Activated CD4-positive, alpha-beta memory T cell treated with anti-CD3 and anti-CD28 coated beads for 36 hours (primary cell): Measurements from ENCODE around the gene FANCG. TPM values are rescaled to one million over a fixed set of nuclear protein-coding genes. Genes with fewer than 3 reads are reported as not detected.
A peak's percentile ranks its signal among the peaks of the same experiment; 100 is the strongest.

Source experiments
- CTCF ChIA-PET: fragments of 350-600 bp; sonication (Branson Sonifier 250); formaldehyde crosslinking; loops from one replicate; lab custom pipeline; 2021; ENCODE audit warnings: antibody characterized with exemption, inconsistent platforms; lab: Charles Lee
- POLR2A ChIA-PET: fragments of 350-600 bp; sonication (Branson Sonifier 250); formaldehyde crosslinking; loops from one replicate; lab custom pipeline; 2021; ENCODE audit warnings: antibody characterized with exemption; lab: Charles Lee
- DNase-seq: peaks from one replicate; pipeline ENCODE4 v3.0.0-alpha.2; 2020
- H3K27ac Mint-ChIP-seq: one replicate; pipeline ENCODE4 v1.8.0; 2021; ENCODE audit warnings: mixed read lengths
- H3K27me3 Mint-ChIP-seq: one replicate; pipeline ENCODE4 v1.8.0; 2021; ENCODE audit warnings: mixed read lengths
- H3K36me3 Mint-ChIP-seq: one replicate; pipeline ENCODE4 v1.8.0; 2021; ENCODE audit warnings: mixed read lengths
- H3K4me1 Mint-ChIP-seq: one replicate; pipeline ENCODE4 v1.8.0; 2021; ENCODE audit warnings: low read depth, mixed read lengths
- H3K4me3 Mint-ChIP-seq: one replicate; pipeline ENCODE4 v1.8.0; 2021; ENCODE audit warnings: mild to moderate bottlenecking, mixed read lengths
- H3K9me3 Mint-ChIP-seq: one replicate; pipeline ENCODE4 v1.8.0; 2021; ENCODE audit warnings: mixed read lengths
- intact Hi-C: fragments of 100-400 bp; cut with micrococcal nuclease; formaldehyde crosslinking; loops from one replicate; pipeline ENCODE4 v1.15.1; 2023
- total RNA-seq, 2 experiments: library from RNA; stranded (reverse); gene quantifications; one replicate each; pipeline ENCODE4 v1.2.3, GENCODE V29; 2021

The FANCG gene
- total RNA-seq, 2 experiments from 2014 or later, result 103 to 107 TPM

- POLR2A ChIA-PET, result interaction anchor here (0.7 kb wide), 1 partner anchor 411 kb away, joined by 4 read pairs; no protein-coding TSS in a partner anchor
- peaks cover 90% of the 10 kb centered on the region for H3K36me3 Mint-ChIP-seq
- no peak overlapping the region for H3K27ac Mint-ChIP-seq
These were observed 19.1 kb downstream of the FANCG start for GRCh38 chr9:35060548-35061207.

GRCh38 chr9:35059438-35059837 lies 20.3 kb downstream of the FANCG start:
- ChIA-PET CTCF (interaction anchor here (1.3 kb wide), 1 partner anchor 8 kb away, joined by 4 read pairs; no protein-coding TSS in a partner anchor), POLR2A (interaction anchor here (1.2 kb wide), 1 partner anchor 12 kb away, joined by 5 read pairs; no protein-coding TSS in a partner anchor)
- intact Hi-C loops, result no loop called here
- H3K9me3 Mint-ChIP-seq, result no peaks in the 10 kb centered on the region
- no peak for DNase-seq
- H3K36me3 Mint-ChIP-seq, result peaks cover 89% of the 10 kb centered on the region
- H3K27me3 Mint-ChIP-seq, result no peaks in the 10 kb centered on the region
- H3K4me1 Mint-ChIP-seq, result no peaks in the 10 kb centered on the region
- H3K4me3 Mint-ChIP-seq, result no peak overlapping the region
- H3K27ac Mint-ChIP-seq, result no peak overlapping the region

More at GRCh38 chr9:35060548-35061207, 19.1 kb downstream of the FANCG start:
- DNase-seq, result no peak
- CTCF ChIA-PET, result interaction anchor here (1.3 kb wide), 1 partner anchor 9 kb away, joined by 4 read pairs; no protein-coding TSS in a partner anchor
- Mint-ChIP-seq H3K4me1 (no peaks in the 10 kb centered on the region), H3K9me3 (no peaks in the 10 kb centered on the region), H3K27me3 (no peaks in the 10 kb centered on the region), H3K4me3 (no peak overlapping the region)
- intact Hi-C loops, result no loop called here

GRCh38 chr9:35057271-35057620 lies 22.5 kb downstream of the FANCG start:
- intact Hi-C loops, result no loop called here
- Mint-ChIP-seq H3K27me3 (no peaks in the 10 kb centered on the region), H3K4me3 (no peak overlapping the region), H3K27ac (no peak overlapping the region), H3K36me3 (peaks cover 83% of the 10 kb centered on the region), H3K9me3 (no peaks in the 10 kb centered on the region), H3K4me1 (no peaks in the 10 kb centered on the region)
- ChIA-PET CTCF (no interaction called here), POLR2A (interaction anchor here (0.6 to 1.0 kb wide), 2 partner anchors 10 to 15 kb away, joined by 3 read pairs; partner anchors contain the start of gene VCP)
- DNase-seq, result no peak

- intact Hi-C loops, result no loop called here
- Mint-ChIP-seq H3K4me1 (no peaks in the 10 kb centered on the region), H3K9me3 (no peaks in the 10 kb centered on the region), H3K27ac (no peak overlapping the region), H3K36me3 (peaks cover 80% of the 10 kb centered on the region), H3K4me3 (no peak overlapping the region), H3K27me3 (no peaks in the 10 kb centered on the region)
- ChIA-PET POLR2A (interaction anchor here (0.6 to 1.0 kb wide), 2 partner anchors 9 to 16 kb away, joined by 3 read pairs; partner anchors contain the start of gene VCP), CTCF (no interaction called here)
- DNase-seq, result no peak
These were observed 23.0 kb downstream of the FANCG start for GRCh38 chr9:35056571-35057270.

GRCh38 chr9:35054871-35055644 lies 24.7 kb downstream of the FANCG start:
- no peaks in the 10 kb centered on the region for H3K4me1 Mint-ChIP-seq
- ChIA-PET CTCF (no interaction called here), POLR2A (no interaction called here)
- intact Hi-C loops, result no loop called here
- H3K4me3 Mint-ChIP-seq, result no peak overlapping the region
- no peak overlapping the region for H3K27ac Mint-ChIP-seq
- DNase-seq, result no peak
- peaks cover 70% of the 10 kb centered on the region for H3K36me3 Mint-ChIP-seq
- H3K9me3 Mint-ChIP-seq, result no peaks in the 10 kb centered on the region
- H3K27me3 Mint-ChIP-seq, result no peaks in the 10 kb centered on the region

GRCh38 chr9:35054185-35054835 lies 25.4 kb downstream of the FANCG start:
- DNase-seq, result no peak
- H3K4me3 Mint-ChIP-seq, result no peak overlapping the region
- H3K9me3 Mint-ChIP-seq, result no peaks in the 10 kb centered on the region
- H3K4me1 Mint-ChIP-seq, result no peaks in the 10 kb centered on the region
- CTCF ChIA-PET, result no interaction called here
- H3K27me3 Mint-ChIP-seq, result no peaks in the 10 kb centered on the region
- POLR2A ChIA-PET, result no interaction called here
- H3K27ac Mint-ChIP-seq, result no peak overlapping the region
- peaks cover 62% of the 10 kb centered on the region for H3K36me3 Mint-ChIP-seq
- intact Hi-C loops, result no loop called here

GRCh38 chr9:35051069-35051967 lies 28.4 kb downstream of the FANCG start:
- H3K27ac Mint-ChIP-seq, result no peak overlapping the region
- no peaks in the 10 kb centered on the region for H3K9me3 Mint-ChIP-seq
- peaks cover 41% of the 10 kb centered on the region for H3K36me3 Mint-ChIP-seq
- no peaks in the 10 kb centered on the region for H3K4me1 Mint-ChIP-seq
- DNase-seq, result peak; percentile 63
- ChIA-PET CTCF (interaction anchor here (0.6 to 4.0 kb wide), 33 partner anchors 8 to 445 kb away, joined by 3 to 71 read pairs (median 6); partner anchors contain the start of genes FANCG, PIGO, STOML2 and VCP), POLR2A (interaction anchor here (0.7 to 1.8 kb wide), 6 partner anchors 15 to 152 kb away, joined by 3 to 9 read pairs (median 4); partner anchors contain the start of genes PIGO, STOML2 and VCP)
- intact Hi-C loops, result loop anchor here (1.0 kb wide), 1 partner anchor 152 kb away; no protein-coding TSS in a partner anchor
- H3K4me3 Mint-ChIP-seq, result no peak overlapping the region
- H3K27me3 Mint-ChIP-seq, result no peaks in the 10 kb centered on the region

- peaks cover 26% of the 10 kb centered on the region for H3K36me3 Mint-ChIP-seq
- ChIA-PET CTCF (no interaction called here), POLR2A (no interaction called here)
- no peak overlapping the region for H3K27ac Mint-ChIP-seq
- DNase-seq, result no peak
- intact Hi-C loops, result no loop called here
- no peak overlapping the region for H3K4me3 Mint-ChIP-seq
- H3K27me3 Mint-ChIP-seq, result no peaks in the 10 kb centered on the region
- no peaks in the 10 kb centered on the region for H3K4me1 Mint-ChIP-seq
- H3K9me3 Mint-ChIP-seq, result no peaks in the 10 kb centered on the region
These were observed 31.2 kb downstream of the FANCG start for GRCh38 chr9:35048511-35048910.

GRCh38 chr9:35044071-35044470 lies 35.7 kb downstream of the FANCG start:
- no peak overlapping the region for H3K27ac Mint-ChIP-seq
- no peaks in the 10 kb centered on the region for H3K9me3 Mint-ChIP-seq
- H3K27me3 Mint-ChIP-seq, result no peaks in the 10 kb centered on the region
- intact Hi-C loops, result no loop called here
- H3K4me1 Mint-ChIP-seq, result no peaks in the 10 kb centered on the region
- no peak overlapping the region for H3K4me3 Mint-ChIP-seq
- peaks cover 14% of the 10 kb centered on the region for H3K36me3 Mint-ChIP-seq
- ChIA-PET CTCF (interaction anchor here (1.5 to 2.4 kb wide), 2 partner anchors 8 to 144 kb away, joined by 6 to 8 read pairs; no protein-coding TSS in a partner anchor), POLR2A (interaction anchor here (1.9 kb wide), 2 partner anchors 16 to 42 kb away, joined by 4 to 5 read pairs; no protein-coding TSS in a partner anchor)
- DNase-seq, result no peak

GRCh38 chr9:35042891-35043545 lies 36.7 kb downstream of the FANCG start:
- Mint-ChIP-seq H3K36me3 (peaks cover 9% of the 10 kb centered on the region), H3K27me3 (no peaks in the 10 kb centered on the region), H3K4me1 (no peaks in the 10 kb centered on the region), H3K9me3 (no peaks in the 10 kb centered on the region), H3K27ac (no peak overlapping the region), H3K4me3 (no peak overlapping the region)
- no peak for DNase-seq
- ChIA-PET POLR2A (interaction anchor here (1.9 kb wide), 1 partner anchor 15 kb away, joined by 5 read pairs; no protein-coding TSS in a partner anchor), CTCF (interaction anchor here (0.8 to 1.5 kb wide), 3 partner anchors 9 to 143 kb away, joined by 3 to 8 read pairs (median 3); no protein-coding TSS in a partner anchor)
- intact Hi-C loops, result no loop called here
